Measurements from ENCODE around the gene POLR1C.

Gene POLR1C

DNA sequence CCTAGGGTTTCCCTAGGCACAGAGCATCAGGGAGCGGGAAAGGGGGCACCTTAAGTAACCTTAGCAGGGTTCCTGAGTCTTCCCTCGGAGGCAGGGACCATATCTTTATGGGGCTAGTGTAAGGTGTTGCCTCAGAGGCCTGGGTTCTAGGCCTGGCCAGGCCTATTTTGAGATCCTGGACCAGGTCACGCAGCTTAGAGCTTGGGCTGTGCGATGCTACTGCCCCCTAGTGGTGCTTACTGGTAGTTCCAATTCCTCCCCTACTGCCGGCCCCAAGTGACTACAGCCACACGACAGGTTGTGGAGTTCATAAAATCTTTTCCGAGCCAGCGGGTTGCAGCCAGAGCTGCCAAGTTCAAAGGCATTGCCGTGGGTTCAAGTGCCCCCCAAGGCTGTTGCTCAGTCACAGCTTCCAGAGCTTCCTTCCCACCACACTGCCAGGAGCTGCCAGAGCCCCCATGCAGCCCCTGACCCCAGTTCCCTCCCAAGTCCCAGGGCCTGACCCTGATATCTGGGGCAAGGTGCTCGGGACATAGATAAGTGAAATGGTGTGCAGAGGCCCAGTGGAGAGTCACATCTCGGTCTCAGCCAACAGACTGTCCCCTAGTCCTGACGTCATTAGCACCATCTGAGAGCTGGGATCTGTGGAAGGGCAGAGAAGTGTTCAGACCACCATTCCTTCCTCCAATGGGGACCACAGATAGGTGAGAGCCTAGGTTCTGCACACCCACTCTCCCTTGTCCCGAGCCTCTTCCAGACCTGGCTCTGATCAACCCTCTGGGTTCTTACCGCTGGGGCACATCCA, 10.0 kb upstream of the POLR1C start:
- no peak overlapping the region for H3K27ac ChIP-seq
- peak; percentile 99 for TF ChIP-seq CTCF (conservative IDR thresholded peaks at IDR 0.05)

GRCh38 chr6:43508481-43509141, 8.3 kb upstream of the POLR1C start:
- TF ChIP-seq CTCF (conservative IDR thresholded peaks at IDR 0.05): no peak

DNA sequence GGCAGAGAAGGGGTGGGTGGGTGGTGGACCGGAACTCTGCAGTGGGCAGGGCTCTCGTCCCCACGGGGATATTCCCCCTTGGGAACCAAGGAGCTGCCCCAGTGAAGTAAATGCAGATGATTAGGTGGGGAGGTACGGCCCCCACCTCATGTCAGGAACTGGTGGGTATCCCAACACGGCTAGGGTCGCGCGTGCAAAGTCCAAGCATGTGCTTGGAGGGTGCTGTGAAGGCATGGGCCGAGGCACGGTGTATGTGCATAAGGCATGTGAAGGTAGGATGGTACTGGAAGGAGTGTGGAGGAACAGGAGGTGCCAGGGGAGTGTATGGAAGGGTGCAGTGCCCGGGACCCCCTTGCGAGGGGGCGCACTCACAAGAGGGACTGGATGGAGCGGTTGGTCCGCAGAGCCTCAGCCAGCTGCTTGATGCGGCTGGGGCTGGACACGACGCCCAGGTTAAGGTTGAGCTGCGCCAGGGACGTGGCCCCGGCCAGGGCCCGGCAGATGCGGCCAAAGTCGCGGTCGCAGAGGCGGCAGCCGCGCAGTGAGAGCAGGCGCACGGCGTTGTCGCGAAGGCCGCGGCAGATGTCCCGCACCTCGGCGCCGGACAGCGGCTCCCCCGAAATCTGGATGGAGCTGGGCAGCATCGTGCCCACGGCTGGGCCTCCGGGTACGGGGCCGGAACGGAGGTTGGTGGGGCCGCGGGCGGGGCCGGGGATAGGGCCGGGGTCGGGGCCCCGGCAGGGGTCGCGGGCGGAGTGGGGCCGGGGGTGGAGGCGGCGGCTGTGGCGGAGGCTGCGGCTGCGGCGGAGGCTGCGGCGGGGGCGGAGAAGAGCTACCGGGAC, 7.5 kb upstream of the POLR1C start:
- peak overlapping the region; percentile 64 for H3K27ac ChIP-seq
- TF ChIP-seq CTCF (conservative IDR thresholded peaks at IDR 0.05): 0 out of 2 replicates have a peak, but pooled peaks have one; percentile 5

More at GRCh38 chr6:43508481-43509141, 8.3 kb upstream of the POLR1C start:
- H3K27ac ChIP-seq: no peak overlapping the region

DNA sequence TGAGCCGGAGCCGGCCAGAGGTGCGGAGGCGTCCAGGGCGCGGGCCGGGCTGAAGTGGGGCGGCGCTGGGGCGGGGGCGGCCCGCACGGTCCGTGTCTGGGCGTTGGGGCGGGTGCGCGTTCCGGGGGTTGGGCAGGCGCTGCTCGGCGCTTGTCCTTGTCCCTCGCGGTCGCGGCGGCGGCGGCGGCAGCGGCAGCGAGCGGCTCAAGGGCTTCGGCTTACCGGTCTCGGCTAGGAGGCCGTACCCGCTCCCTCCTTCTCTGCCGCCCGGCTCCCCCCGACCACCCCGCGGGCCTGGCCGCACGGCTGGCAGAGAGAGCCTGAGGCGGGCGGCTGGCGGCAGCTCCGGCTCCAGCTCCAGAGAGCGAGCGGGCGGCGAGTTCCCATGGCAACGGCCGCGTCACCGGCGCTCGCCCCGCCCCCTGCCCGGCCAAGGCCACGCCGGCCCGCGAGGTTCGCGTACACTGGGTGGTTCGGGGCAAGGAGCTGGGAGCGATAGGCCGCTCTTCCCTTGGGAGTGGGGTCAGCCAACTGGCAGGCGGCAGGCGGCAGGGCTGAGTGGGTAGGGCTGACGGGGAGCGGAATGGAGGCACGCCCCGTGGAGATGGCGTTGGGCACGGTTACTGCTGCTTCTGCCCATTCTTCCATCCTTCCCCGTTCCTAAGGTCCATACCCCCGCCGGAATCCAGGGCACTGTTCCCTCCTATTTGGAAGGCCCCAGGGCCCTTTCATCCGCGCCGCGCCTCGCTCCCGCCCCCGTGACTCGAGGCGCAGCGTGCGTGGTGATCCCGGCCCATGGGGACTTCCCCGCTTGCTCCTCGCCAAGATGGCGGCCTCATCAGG, 6.7 kb upstream of the POLR1C start, which contains the start of gene LRRC73:
Gene LRRC73 (minus strand): TSS at position 363 of the 843 bp plus-strand sequence. CDS start 561 bp downstream, outside the sequence.
- peak within 1 kb of the TSS; percentile 64 for H3K27ac ChIP-seq
- no peak for TF ChIP-seq CTCF (conservative IDR thresholded peaks at IDR 0.05)

- peak overlapping the region; percentile 64 for H3K27ac ChIP-seq
- no peak for TF ChIP-seq CTCF (conservative IDR thresholded peaks at IDR 0.05)
These were observed 6.1 kb upstream of the POLR1C start for GRCh38 chr6:43510827-43511163.

- TF ChIP-seq CTCF (conservative IDR thresholded peaks at IDR 0.05): no peak
- H3K27ac ChIP-seq: no peak overlapping the region
These were observed 5.0 kb upstream of the POLR1C start for GRCh38 chr6:43511824-43512415.

Data from VCaP (cell line).